Jurkat, Clone E6-1 (cell line): ENCODE results near the gene E2F2.
A peak's percentile ranks its signal among the peaks of the same experiment; 100 is the strongest.
"Not testable (repeated sequence)": the region's sequence is repeated elsewhere in the genome, so short reads cannot be mapped to it uniquely, and the experiment has no call there.

Experiments used
- DNase-seq: peaks from one replicate; pipeline ENCODE4 v3.0.0-alpha.2; 2011; ENCODE audit warnings: low read depth, low spot score
- H3K4me3 ChIP-seq: 2 replicates; pipeline ENCODE4 v1.5.1; 2011; ENCODE audit warnings: mild to moderate bottlenecking, low read length, control low read depth, moderate library complexity

The E2F2 gene

GRCh38 chr1:23527900-23528249 is 3.2 kb downstream of the E2F2 start:
- no peak overlapping the region for H3K4me3 ChIP-seq
- DNase-seq = no peak

- no peak overlapping the region for H3K4me3 ChIP-seq
- DNase-seq = no peak
Measured at GRCh38 chr1:23527366-23527765, 3.7 kb downstream of the E2F2 start.

GRCh38 chr1:23526329-23527041 is 4.5 kb downstream of the E2F2 start:
- no peak for DNase-seq
- no peak overlapping the region for H3K4me3 ChIP-seq

- peak; percentile 84 for DNase-seq
- peak overlapping the region; percentile 30 for H3K4me3 ChIP-seq
Measured at GRCh38 chr1:23525558-23526250, 5.3 kb downstream of the E2F2 start.

GRCh38 chr1:23524716-23525401 is 6.2 kb downstream of the E2F2 start:
- H3K4me3 ChIP-seq = peak overlapping the region; percentile 30
- peak; percentile 86 for DNase-seq

- DNase-seq = no peak
Measured at GRCh38 chr1:23524163-23524562, 6.9 kb downstream of the E2F2 start.

GRCh38 chr1:23522244-23522982 is 8.6 kb downstream of the E2F2 start:
- DNase-seq = no peak

More at GRCh38 chr1:23524163-23524562, 6.9 kb downstream of the E2F2 start:
- H3K4me3 ChIP-seq = no peak overlapping the region

GRCh38 chr1:23521588-23521987 is 9.4 kb downstream of the E2F2 start:
- H3K4me3 ChIP-seq = no peak overlapping the region
- DNase-seq = no peak

More at GRCh38 chr1:23522244-23522982, 8.6 kb downstream of the E2F2 start:
- no peak overlapping the region for H3K4me3 ChIP-seq

- no peak for DNase-seq
- H3K4me3 ChIP-seq = no peak overlapping the region
Measured at GRCh38 chr1:23517581-23517980, 13.5 kb downstream of the E2F2 start.

- no peak overlapping the region for H3K4me3 ChIP-seq
- DNase-seq = no peak
Measured at GRCh38 chr1:23515905-23516304, 15.1 kb downstream of the E2F2 start.

GRCh38 chr1:23514111-23514679 is 16.8 kb downstream of the E2F2 start:
- H3K4me3 ChIP-seq = no peak overlapping the region
- DNase-seq = no peak

GRCh38 chr1:23509896-23510295 is 21.1 kb downstream of the E2F2 start:
- H3K4me3 ChIP-seq = no peak overlapping the region
- DNase-seq = no peak

GRCh38 chr1:23506376-23507107 is 24.5 kb downstream of the E2F2 start:
- no peak for DNase-seq
- H3K4me3 ChIP-seq = no peak overlapping the region

- no peak for DNase-seq
- no peak overlapping the region for H3K4me3 ChIP-seq
Measured at GRCh38 chr1:23505851-23506250, 25.2 kb downstream of the E2F2 start.

- not testable (repeated sequence) for DNase-seq
Measured at GRCh38 chr1:23504156-23504555, 26.9 kb downstream of the E2F2 start.

GRCh38 chr1:23502951-23503350 is 28.1 kb downstream of the E2F2 start:
- no peak overlapping the region for H3K4me3 ChIP-seq
- DNase-seq = no peak

More at GRCh38 chr1:23504156-23504555, 26.9 kb downstream of the E2F2 start:
- H3K4me3 ChIP-seq = not testable (repeated sequence)

GRCh38 chr1:23500466-23500865 is 30.6 kb downstream of the E2F2 start:
- H3K4me3 ChIP-seq = no peak overlapping the region
- DNase-seq = no peak

GRCh38 chr1:23497777-23498439 is 33.1 kb downstream of the E2F2 start:
- H3K4me3 ChIP-seq = no peak overlapping the region
- DNase-seq = no peak
